Measurements from ENCODE around the gene RTCB.

- TF ChIP-seq CTCF (IDR thresholded peaks at IDR 0.05; ENCODE audit: low read depth, low read length): no peak
- TF ChIP-seq EZH2phosphoT487 (IDR thresholded peaks at IDR 0.05; ENCODE audit: low read depth): no peak
Observed at GRCh38 chr22:32422062-32422461, 10.0 kb upstream of the RTCB start.

Measured in OCI-LY3 (cell line).